ENCODE results near the gene LTBP1. TPM values are rescaled to one million over a fixed set of nuclear protein-coding genes. Genes with fewer than 3 reads are reported as not detected.
"Not testable (repeated sequence)": the region's sequence is repeated elsewhere in the genome, so short reads cannot be mapped to it uniquely, and the experiment has no call there.

LTBP1 gene
- total RNA-seq, 1 donor from 2014 or later: 102 TPM

- H3K27me3 Mint-ChIP-seq (ENCODE audit: unreplicated experiment): no peaks in the 10 kb centered on the region
- H3K27ac Mint-ChIP-seq (ENCODE audit: unreplicated experiment): no peak overlapping the region
- H3K4me3 Mint-ChIP-seq (ENCODE audit: unreplicated experiment): no peak overlapping the region
- no peak for DNase-seq (ENCODE audit: extremely low spot score, unreplicated experiment)
- H3K36me3 Mint-ChIP-seq (ENCODE audit: unreplicated experiment): peaks cover 20% of the 10 kb centered on the region
- H3K9me3 Mint-ChIP-seq (ENCODE audit: unreplicated experiment): peaks cover 8% of the 10 kb centered on the region
- H3K4me1 Mint-ChIP-seq (ENCODE audit: unreplicated experiment): peaks cover 15% of the 10 kb centered on the region
- TF ChIP-seq CTCF (IDR thresholded peaks at IDR 0.05): no peak
Measured at GRCh38 chr2:33226546-33226945, 279.8 kb downstream of the LTBP1 start.

DNA sequence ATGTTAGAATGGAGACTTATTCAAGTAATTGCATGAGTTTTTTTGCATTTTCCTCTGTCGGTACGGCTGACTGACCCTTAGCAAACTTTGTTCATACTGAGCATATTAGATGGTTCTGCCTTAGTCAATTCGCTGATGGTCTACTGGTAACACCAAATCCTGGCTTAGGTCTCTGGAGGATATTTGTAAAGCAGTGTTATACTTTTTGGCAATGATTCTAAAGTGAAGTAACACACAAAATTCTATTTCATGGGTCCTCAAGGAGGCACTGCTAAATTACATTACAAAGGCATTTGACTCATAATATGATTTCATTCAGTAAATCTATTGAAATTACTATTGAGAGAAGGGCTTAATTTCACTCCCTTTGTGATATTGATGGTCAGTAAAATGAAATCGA is 282.9 kb downstream of the LTBP1 start:
- H3K27me3 Mint-ChIP-seq (ENCODE audit: unreplicated experiment): no peaks in the 10 kb centered on the region

GRCh38 chr2:33230195-33230594 is 283.4 kb downstream of the LTBP1 start:
- peaks cover 11% of the 10 kb centered on the region for H3K9me3 Mint-ChIP-seq (ENCODE audit: unreplicated experiment)
- TF ChIP-seq CTCF (IDR thresholded peaks at IDR 0.05): no peak
- H3K27me3 Mint-ChIP-seq (ENCODE audit: unreplicated experiment): no peaks in the 10 kb centered on the region
- peaks cover 27% of the 10 kb centered on the region for H3K36me3 Mint-ChIP-seq (ENCODE audit: unreplicated experiment)
- no peak overlapping the region for H3K4me3 Mint-ChIP-seq (ENCODE audit: unreplicated experiment)
- DNase-seq (ENCODE audit: extremely low spot score, unreplicated experiment): no peak
- H3K4me1 Mint-ChIP-seq (ENCODE audit: unreplicated experiment): peaks cover 3% of the 10 kb centered on the region
- no peak overlapping the region for H3K27ac Mint-ChIP-seq (ENCODE audit: unreplicated experiment)

More for the DNA sequence above, 282.9 kb downstream of the LTBP1 start:
- Mint-ChIP-seq H3K27ac (ENCODE audit: unreplicated experiment) (no peak overlapping the region), H3K36me3 (ENCODE audit: unreplicated experiment) (peaks cover 27% of the 10 kb centered on the region), H3K4me1 (ENCODE audit: unreplicated experiment) (peaks cover 3% of the 10 kb centered on the region), H3K9me3 (ENCODE audit: unreplicated experiment) (peaks cover 11% of the 10 kb centered on the region), H3K4me3 (ENCODE audit: unreplicated experiment) (no peak overlapping the region)
- no peak for DNase-seq (ENCODE audit: extremely low spot score, unreplicated experiment)
- TF ChIP-seq CTCF (IDR thresholded peaks at IDR 0.05): no peak

DNA sequence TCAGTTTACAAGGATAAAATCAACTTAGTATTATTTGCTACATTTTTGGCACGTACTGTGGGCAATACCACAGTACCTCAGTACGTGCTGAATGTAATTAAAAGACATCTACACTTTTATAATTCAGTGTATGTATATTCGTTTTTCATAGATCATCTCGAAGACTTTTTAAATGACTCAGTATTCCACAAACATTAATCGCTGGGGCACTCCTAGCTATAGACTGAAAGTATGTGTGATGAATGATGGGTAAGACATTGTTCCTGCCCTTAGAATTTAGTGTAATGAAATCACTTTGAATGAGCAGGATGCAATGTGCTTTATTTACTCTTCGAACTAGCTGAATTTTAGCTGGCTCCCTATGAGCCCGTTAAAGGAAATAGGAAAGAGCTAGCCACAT is 284.1 kb downstream of the LTBP1 start:
- Mint-ChIP-seq H3K27me3 (ENCODE audit: unreplicated experiment) (no peaks in the 10 kb centered on the region), H3K27ac (ENCODE audit: unreplicated experiment) (no peak overlapping the region), H3K9me3 (ENCODE audit: unreplicated experiment) (peaks cover 4% of the 10 kb centered on the region), H3K36me3 (ENCODE audit: unreplicated experiment) (peaks cover 24% of the 10 kb centered on the region), H3K4me1 (ENCODE audit: unreplicated experiment) (peaks cover 3% of the 10 kb centered on the region), H3K4me3 (ENCODE audit: unreplicated experiment) (no peak overlapping the region)
- DNase-seq (ENCODE audit: extremely low spot score, unreplicated experiment): no peak
- no peak for TF ChIP-seq CTCF (IDR thresholded peaks at IDR 0.05)

DNA sequence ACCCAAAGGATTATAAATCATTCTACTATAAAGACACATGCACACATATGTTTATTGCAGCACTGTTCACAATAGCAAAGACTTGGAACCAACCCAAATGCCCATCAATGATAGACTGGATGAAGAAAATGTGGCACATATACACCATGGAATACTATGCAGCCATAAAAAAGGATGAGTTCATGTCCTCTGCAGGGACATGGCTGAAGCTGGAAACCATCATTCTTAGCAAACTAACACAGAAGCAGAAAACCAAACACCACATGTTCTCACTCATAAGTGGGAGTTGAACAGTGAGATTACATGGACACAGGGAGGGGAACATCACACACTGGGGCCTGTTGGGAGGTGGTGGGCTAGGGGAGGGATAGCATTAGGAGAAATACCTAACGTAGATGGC is 288.8 kb downstream of the LTBP1 start:
- H3K4me3 Mint-ChIP-seq (ENCODE audit: unreplicated experiment); H3K27me3 Mint-ChIP-seq (ENCODE audit: unreplicated experiment); DNase-seq (ENCODE audit: extremely low spot score, unreplicated experiment); H3K27ac Mint-ChIP-seq (ENCODE audit: unreplicated experiment); H3K9me3 Mint-ChIP-seq (ENCODE audit: unreplicated experiment): not testable (repeated sequence)
- H3K4me1 Mint-ChIP-seq (ENCODE audit: unreplicated experiment): peaks cover 17% of the 10 kb centered on the region
- peaks cover 18% of the 10 kb centered on the region for H3K36me3 Mint-ChIP-seq (ENCODE audit: unreplicated experiment)

Data from osteocyte (in vitro differentiated cells).